AG20443 (cell line): Measurements from ENCODE around the gene PCDHB5.
"Not testable (repeated sequence)": the region's sequence is repeated elsewhere in the genome, so short reads cannot be mapped to it uniquely, and the experiment has no call there.

Source experiments
- DNase-seq: peaks from one replicate; pipeline ENCODE4 v3.0.0; 2012; ENCODE audit warnings: low spot score, mixed read lengths

The PCDHB5 gene

GRCh38 chr5:141152096-141152495 lies 17.1 kb downstream of the PCDHB5 start:
- not testable (repeated sequence) for DNase-seq

- DNase-seq: no peak
Measured at GRCh38 chr5:141155540-141156374, 20.8 kb downstream of the PCDHB5 start.

GRCh38 chr5:141157356-141157755 lies 22.4 kb downstream of the PCDHB5 start:
- DNase-seq: not testable (repeated sequence)

GRCh38 chr5:141157901-141158300 lies 22.9 kb downstream of the PCDHB5 start:
- not testable (repeated sequence) for DNase-seq

- peak; percentile 49 for DNase-seq
Measured at GRCh38 chr5:141172381-141173204, 37.6 kb downstream of the PCDHB5 start, which contains the start of gene PCDHB7. Gene PCDHB7, plus strand, starts transcription at chr5:141172644. Its CDS starts 192 bp downstream, at chr5:141172836.

GRCh38 chr5:141174291-141175104 lies 39.5 kb downstream of the PCDHB5 start:
- not testable (repeated sequence) for DNase-seq

- DNase-seq: no peak
Measured at GRCh38 chr5:141175933-141176332, 40.9 kb downstream of the PCDHB5 start.

GRCh38 chr5:141177577-141178191 lies 42.7 kb downstream of the PCDHB5 start, which contains the start of gene PCDHB8:
Gene PCDHB8, plus strand, starts transcription at chr5:141177790. Its CDS starts 245 bp downstream, at chr5:141178035.
- DNase-seq: peak; percentile 53

GRCh38 chr5:141179371-141179770 lies 44.4 kb downstream of the PCDHB5 start:
- DNase-seq: not testable (repeated sequence)

- not testable (repeated sequence) for DNase-seq
Measured at GRCh38 chr5:141179876-141180275, 44.9 kb downstream of the PCDHB5 start.

GRCh38 chr5:141180313-141180712 lies 45.3 kb downstream of the PCDHB5 start:
- no peak for DNase-seq

- DNase-seq: peak; percentile 62
Measured at GRCh38 chr5:141182248-141182647, 47.2 kb downstream of the PCDHB5 start, which contains the start of gene PCDHB16. Gene PCDHB16, plus strand, starts transcription at chr5:141182387. Its CDS starts 173 bp downstream, at chr5:141182560.

GRCh38 chr5:141184117-141184855 lies 49.3 kb downstream of the PCDHB5 start:
- DNase-seq: not testable (repeated sequence)

GRCh38 chr5:141186897-141187512 lies 52.0 kb downstream of the PCDHB5 start, which contains the start of gene PCDHB9:
Gene PCDHB9, plus strand, starts transcription at chr5:141187161. Its CDS starts 158 bp downstream, at chr5:141187319.
- DNase-seq: peak; percentile 43
